GM19452 (cell line): ENCODE measurements around the gene TBX2.

Experiments used
- ATAC-seq: cut with Tn5 transposase; IDR thresholded peaks from one replicate; pipeline ENCODE4 v1.9.1; 2021; ENCODE audit not compliant: unreplicated experiment

The TBX2 gene

GRCh38 chr17:61368832-61369450 is 30.7 kb upstream of the TBX2 start:
- ATAC-seq = no peak

GRCh38 chr17:61369751-61370150 is 29.9 kb upstream of the TBX2 start:
- no peak for ATAC-seq

- ATAC-seq = no peak
Observed at GRCh38 chr17:61371179-61371578, 28.5 kb upstream of the TBX2 start.

GRCh38 chr17:61371606-61372005 is 28.0 kb upstream of the TBX2 start:
- ATAC-seq = no peak

GRCh38 chr17:61372436-61372835 is 27.2 kb upstream of the TBX2 start:
- ATAC-seq = no peak

DNA sequence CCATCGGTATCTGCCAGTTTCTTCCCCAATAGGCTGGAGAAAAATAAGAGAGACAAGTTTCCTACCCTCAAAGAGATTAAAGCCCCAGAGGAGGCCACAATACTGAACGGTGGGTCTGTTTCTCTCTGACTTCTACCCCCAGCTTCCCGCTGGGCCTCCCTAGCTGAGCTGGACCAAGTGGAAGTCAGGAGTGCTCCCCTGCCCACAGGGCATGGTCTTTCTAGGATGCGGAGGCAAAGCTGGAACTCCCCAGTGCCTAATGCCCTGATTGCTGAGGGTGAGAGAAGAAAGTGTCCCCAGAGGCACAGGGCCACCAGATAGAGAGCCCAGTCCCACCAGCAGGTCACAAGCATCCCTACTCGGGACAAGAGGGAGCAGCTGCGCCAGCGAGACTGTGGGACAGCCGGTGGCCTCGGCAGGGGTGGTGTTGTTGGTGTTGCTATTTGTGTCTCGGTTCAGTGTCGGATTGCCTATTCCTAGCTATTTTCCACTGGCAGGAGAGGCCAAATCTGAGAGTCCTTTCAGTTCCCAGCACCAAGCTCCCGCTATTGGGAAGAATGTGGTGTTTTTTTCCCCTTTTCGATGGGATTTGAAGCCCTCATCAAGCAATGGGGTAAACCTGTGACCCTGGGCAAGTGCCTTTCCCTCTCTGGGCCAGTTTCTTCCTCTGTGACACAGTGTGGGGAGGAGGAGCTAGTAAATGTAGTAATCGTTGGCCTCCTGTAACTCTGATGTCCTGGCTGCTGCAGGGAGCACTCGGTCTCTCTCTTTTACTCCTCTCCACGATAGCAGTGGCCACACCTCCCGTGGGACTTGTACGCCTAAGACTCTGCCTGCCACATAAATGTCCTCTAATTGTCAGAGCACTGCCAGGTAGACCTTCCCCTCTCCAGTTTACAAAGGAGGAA is 22.5 kb upstream of the TBX2 start:
- no peak for ATAC-seq

DNA sequence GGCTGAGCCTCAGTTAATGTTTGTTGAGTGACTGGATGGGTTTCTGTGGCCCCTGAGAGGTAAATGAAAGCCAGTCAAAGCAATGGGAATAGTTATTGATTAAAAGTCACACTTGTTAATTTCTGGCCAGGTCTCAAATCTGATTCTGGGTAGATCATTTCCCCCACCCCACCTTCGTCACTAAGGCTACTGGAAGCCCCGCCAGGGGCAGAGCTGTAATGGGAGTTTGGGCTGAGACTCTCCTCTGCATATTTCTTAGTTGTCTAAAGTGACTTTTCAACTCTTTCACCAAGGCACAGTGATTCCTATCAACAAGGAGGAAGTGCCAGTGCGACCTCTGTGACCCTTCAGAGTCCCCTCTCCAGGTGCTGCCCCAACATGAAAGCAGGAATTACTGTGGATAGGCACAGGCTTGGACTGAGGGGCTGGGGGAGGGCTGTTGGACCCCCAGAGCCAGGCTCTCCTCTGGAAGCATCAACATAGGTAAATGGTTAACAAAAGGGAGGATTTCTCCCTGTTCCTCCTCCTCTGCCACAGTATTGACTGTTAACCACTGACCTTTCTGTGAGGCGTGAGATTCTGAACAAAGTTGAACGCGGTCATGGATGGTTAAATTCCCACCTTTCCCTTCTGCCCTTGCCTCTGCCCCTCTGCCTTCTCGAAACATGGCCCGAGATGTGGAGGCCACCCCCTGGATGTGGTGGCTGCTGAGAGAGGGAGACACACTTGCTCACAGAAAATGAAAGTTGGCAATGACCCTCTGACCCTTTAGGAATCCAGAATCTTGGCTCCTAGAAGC is 20.8 kb upstream of the TBX2 start:
- ATAC-seq = no peak

DNA sequence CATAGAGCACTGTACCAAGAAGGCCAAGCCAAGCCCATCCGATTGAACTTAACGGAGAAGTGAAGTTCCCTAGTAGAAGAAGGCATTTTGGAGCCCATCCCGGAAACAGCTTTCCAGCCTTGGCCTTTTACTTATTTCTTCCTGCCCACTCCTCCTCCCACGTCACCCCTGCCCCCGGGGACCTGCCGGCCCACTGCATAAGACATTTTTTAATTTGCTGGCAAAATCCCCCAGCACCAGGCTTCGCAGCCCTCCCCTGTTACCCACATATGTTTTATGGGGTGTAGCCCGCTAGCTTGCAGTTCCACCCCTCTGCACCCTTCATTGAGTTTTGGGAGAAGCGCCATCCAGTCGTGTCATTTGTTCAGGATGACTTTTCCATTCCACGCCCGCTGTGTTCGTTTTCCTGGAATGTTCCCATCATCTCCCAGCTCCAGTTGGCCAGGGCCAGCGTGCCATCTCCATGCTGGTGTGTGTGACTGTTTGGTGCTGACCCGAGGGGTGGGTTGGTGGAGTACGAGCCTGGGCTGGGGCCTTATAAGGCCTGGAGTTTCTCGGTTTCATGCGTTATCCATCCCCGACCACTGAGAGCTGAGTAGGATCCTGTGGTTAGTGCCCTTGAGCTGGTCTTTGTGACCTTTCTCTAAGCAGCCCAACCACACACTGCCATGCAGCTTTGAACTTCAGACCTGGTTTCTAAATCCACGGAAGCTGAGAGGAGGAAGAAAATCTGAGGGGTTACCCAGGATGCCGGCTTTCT is 20.0 kb upstream of the TBX2 start:
- no peak for ATAC-seq

- ATAC-seq = no peak
Observed at GRCh38 chr17:61380217-61380835, 19.3 kb upstream of the TBX2 start.

GRCh38 chr17:61380836-61381525 is 18.7 kb upstream of the TBX2 start:
- no peak for ATAC-seq

- no peak for ATAC-seq
Observed at GRCh38 chr17:61381537-61381936, 18.1 kb upstream of the TBX2 start.

DNA sequence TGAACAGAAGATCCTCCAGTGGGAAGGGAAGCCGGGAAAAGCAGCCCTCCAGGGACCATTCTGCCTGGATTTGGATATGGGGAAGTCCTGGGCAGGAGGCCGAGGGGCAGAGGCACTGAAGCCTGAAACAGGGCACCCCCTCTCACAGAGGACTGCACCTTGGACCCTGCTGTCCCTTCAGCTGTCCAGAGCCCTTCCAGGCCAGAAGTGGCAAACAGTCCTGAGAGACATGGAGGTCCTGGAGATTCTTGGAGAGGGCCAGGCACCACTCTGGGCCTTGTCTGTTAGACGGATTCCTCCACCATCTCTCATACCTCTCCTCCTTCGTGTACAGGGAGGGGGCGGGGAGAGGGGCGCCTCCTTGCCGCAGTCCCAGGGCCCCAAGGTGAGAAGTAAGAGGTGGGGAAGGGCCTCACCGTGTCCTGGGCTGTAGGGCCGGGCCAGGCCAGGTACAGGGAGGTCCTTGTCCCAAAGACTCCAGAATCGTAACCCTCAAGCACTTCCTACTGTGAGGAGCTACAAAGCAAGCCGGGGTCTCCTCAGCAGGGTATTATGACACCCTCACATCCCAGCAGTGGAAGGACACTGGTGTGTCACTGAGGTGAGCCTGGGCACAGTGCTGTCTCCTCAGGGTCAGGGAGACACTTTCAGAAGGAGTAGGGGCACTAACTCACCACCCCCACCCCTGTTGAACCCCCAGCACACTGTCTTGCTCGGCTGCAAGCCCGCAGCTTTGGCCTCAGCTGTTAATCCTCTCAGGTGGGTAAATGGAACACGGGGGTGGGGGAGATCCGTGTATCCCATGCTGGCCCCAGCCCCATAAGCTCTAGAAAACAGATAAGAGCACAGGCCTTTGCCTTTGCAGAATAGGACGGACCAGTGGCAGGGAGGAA is 16.6 kb upstream of the TBX2 start:
- ATAC-seq = no peak

DNA sequence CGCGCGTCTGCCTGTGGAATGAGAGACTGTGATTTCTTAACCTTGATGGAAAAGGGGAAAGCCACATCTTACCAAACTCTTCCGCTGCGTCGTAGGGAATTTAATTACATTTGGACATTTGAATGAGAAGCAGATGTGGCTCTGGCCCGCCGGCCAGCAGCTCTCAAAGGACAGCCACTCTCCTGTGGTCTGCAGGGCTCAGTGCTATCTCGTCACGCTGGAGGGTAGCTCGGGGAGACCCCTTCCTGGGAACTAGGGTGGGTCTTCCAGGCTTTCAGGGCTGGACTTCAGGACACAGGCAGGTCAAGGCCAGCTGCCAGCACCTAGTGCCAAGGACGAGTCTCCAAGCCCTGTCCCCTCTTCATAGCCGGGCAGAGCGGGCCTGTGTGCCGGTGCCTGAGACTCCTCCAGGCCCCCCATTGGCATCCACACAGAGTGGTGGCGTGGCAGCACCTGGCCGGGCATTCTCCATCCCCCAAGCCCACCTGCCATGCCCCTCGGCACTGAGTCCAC is 15.9 kb upstream of the TBX2 start:
- no peak for ATAC-seq

- no peak for ATAC-seq
Observed at GRCh38 chr17:61384354-61384691, 15.3 kb upstream of the TBX2 start.

DNA sequence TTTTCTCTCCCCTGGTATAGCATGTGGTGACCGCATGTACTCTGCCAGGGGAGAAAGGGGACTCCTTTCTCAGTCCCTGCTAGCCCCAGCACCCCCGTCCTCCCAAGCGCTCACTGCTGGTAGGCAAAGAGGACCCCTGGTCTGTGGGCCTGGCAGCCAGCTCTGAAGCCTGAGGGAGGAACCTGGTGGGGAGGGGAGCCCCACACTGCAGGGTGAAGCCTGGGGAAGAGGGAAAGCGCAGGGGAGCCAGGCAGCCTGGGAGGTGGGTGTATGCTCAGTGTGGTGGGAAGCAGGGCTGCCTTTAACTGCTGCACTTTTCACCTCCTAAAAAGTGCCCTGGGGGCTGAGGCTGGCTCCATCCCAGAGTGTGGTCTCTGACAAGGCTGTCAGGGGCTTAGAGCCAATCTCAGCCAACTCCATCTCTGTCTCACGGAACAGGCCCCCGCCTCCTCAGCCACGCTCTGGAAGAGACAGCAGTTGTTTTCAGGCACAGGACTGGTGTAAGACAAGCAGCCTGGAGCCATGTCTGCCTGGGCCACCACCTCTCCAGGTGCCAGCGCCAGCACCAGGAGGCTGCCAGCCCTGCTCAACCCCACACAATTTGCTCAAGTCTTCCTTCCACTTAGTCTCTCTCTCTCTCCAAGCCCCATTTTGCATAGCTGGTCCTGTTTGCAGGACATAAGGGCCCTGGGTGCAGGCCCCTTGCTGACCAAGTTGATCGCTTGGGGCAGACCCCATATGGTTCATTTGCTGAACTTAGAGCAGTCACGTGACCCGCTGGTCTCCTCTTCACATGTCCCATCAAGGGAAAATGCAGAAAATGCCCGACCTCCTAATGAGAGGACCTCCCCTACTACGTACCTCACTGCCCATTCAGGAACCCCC is 14.7 kb upstream of the TBX2 start:
- ATAC-seq = no peak

GRCh38 chr17:61385577-61386236 is 13.9 kb upstream of the TBX2 start:
- no peak for ATAC-seq

GRCh38 chr17:61386251-61386650 is 13.4 kb upstream of the TBX2 start:
- no peak for ATAC-seq
